GM12878 (cell line): Measurements from ENCODE around the gene IDI1. TPM values are rescaled to one million over a fixed set of nuclear protein-coding genes. Genes with fewer than 3 reads are reported as not detected.

Source experiments
- ATAC-seq: fragments of 200-7000 bp; cut with Tn5 transposase; 3 replicates; pipeline ENCODE4 v1.9.1; 2020; ENCODE audit warnings: mild to moderate bottlenecking, moderate library complexity
- BruUV-seq: library from RNA; stranded (reverse); fragments of 400-500 nt; replicated peaks from 2 replicates; lab custom pipeline; 2021; lab: Mats Ljungman, UMichigan
- CTCF ChIA-PET: fragments of 300-600 bp; sonication (Branson Sonifier 250); formaldehyde crosslinking; extraction: SDS; loops from one replicate; lab custom pipeline; 2021; ENCODE audit warnings: inconsistent platforms; lab: Yijun Ruan, JAX
- POLR2A ChIA-PET: fragments of 350-600 bp; formaldehyde crosslinking; extraction: SDS; loops from one replicate; lab custom pipeline; 2021; ENCODE audit warnings: inconsistent platforms; lab: Charles Lee
- RAD21 ChIA-PET: fragments of 300-600 bp; sonication (Branson Sonifier 250); formaldehyde crosslinking; loops from one replicate; lab custom pipeline; 2023; ENCODE audit warnings: antibody characterized with exemption; ENCODE audit not compliant: unreplicated experiment; lab: Charles Lee
- SMC1A ChIA-PET: fragments of 300-600 bp; sonication (Branson Sonifier 250); formaldehyde crosslinking; loops from one replicate; lab custom pipeline; 2023; ENCODE audit not compliant: unreplicated experiment, uncharacterized antibody; lab: Charles Lee
- DNase-seq: peaks from one replicate; pipeline ENCODE4 v3.0.0-alpha.2; 2011; ENCODE audit warnings: low read depth, low spot score
- FAIRE-seq: peaks from 3 replicates; lab custom pipeline; 2011; peaks lifted over from hg19 to GRCh38; lab: Jason Lieb, UNC
- H2AFZ ChIP-seq: 2 replicates; pipeline ENCODE4 v1.6.0; 2011; ENCODE audit warnings: low read depth, low read length, control low read depth; ENCODE audit not compliant: control insufficient read depth
- H3K27ac ChIP-seq: 2 replicates; pipeline ENCODE4 v1.5.1; 2011; ENCODE audit warnings: control low read depth; ENCODE audit not compliant: control insufficient read depth, insufficient read depth
- H3K27me3 ChIP-seq, 2 experiments: replicated peaks in 1 of 2; 2 replicates each; pipeline versions ENCODE4 v1.6.0 to v1.6.1; 2011; ENCODE audit warnings: low read length in 1 of 2; ENCODE audit not compliant: control insufficient read depth in 2 of 2, insufficient read depth in 2 of 2
- H3K36me3 ChIP-seq, 2 experiments: 2 replicates each; pipeline ENCODE4 v1.5.1; 2011; ENCODE audit warnings: low read length in 1 of 2; ENCODE audit not compliant: control insufficient read depth in 2 of 2, insufficient read depth in 2 of 2
- H3K4me1 ChIP-seq: 2 replicates; pipeline ENCODE4 v1.6.1; 2011; ENCODE audit warnings: mild to moderate bottlenecking, low read length, moderate library complexity, mixed read lengths; ENCODE audit not compliant: control insufficient read depth, insufficient read depth
- H3K4me2 ChIP-seq: 2 replicates; pipeline ENCODE4 v1.6.0; 2011; ENCODE audit warnings: control low read depth; ENCODE audit not compliant: control insufficient read depth, insufficient read depth
- H3K4me3 ChIP-seq: fragments of 200-600 bp; sonication (generic); 2 replicates; pipeline ENCODE4 v1.5.1; 2016
- H3K79me2 ChIP-seq: 2 replicates; pipeline ENCODE4 v1.6.0; 2011; ENCODE audit warnings: low read length; ENCODE audit not compliant: control insufficient read depth, insufficient read depth
- H3K9ac ChIP-seq: 2 replicates; pipeline ENCODE4 v1.8.0; 2011; ENCODE audit warnings: low read length, control low read depth, mixed read lengths; ENCODE audit not compliant: control insufficient read depth, insufficient read depth
- H3K9me3 ChIP-seq: replicated peaks from 3 replicates; pipeline ENCODE4 v1.5.1; 2011; ENCODE audit warnings: mild to moderate bottlenecking, low read length; ENCODE audit not compliant: control insufficient read depth, insufficient read depth
- H4K20me1 ChIP-seq: 2 replicates; pipeline ENCODE4 v1.6.0; 2011; ENCODE audit not compliant: control insufficient read depth, insufficient read depth
- BMI1 ChIP-seq: fragments of 450-650 bp; IDR thresholded peaks from 2 replicates; pipeline ENCODE4 v1.6.1; 2016; ENCODE audit warnings: mild to moderate bottlenecking, moderate library complexity, borderline replicate concordance
- CBX5 ChIP-seq: sonication (generic); IDR thresholded peaks from 2 replicates; pipeline ENCODE4 v1.6.1; 2016; ENCODE audit warnings: low read depth, moderate library complexity, mild to moderate bottlenecking, inconsistent platforms
- EZH2 ChIP-seq: IDR thresholded peaks from 2 replicates; pipeline ENCODE4 v1.6.1; 2012; ENCODE audit warnings: low read depth, mild to moderate bottlenecking, control low read depth, inconsistent platforms, low read length, borderline replicate concordance; ENCODE audit not compliant: control insufficient read depth
- FOXK2 ChIP-seq: fragments of 450-650 bp; IDR thresholded peaks from 2 replicates; pipeline ENCODE4 v1.6.1; 2017; ENCODE audit warnings: mild to moderate bottlenecking, moderate library complexity
- GABPA ChIP-seq: IDR thresholded peaks from 2 replicates; pipeline ENCODE4 v1.6.1; 2014; ENCODE audit warnings: antibody characterized with exemption, low read depth, mild to moderate bottlenecking, inconsistent platforms
- NFYA ChIP-seq: IDR thresholded peaks from 2 replicates; pipeline ENCODE4 v1.6.1; 2011; ENCODE audit warnings: low read depth, mild to moderate bottlenecking, low read length, improper control_type of control experiment, borderline replicate concordance
- NKRF ChIP-seq: fragments of 450-650 bp; conservative IDR thresholded peaks from 2 replicates; pipeline ENCODE4 v1.6.1; 2017; ENCODE audit warnings: mild to moderate bottlenecking, moderate library complexity
- NRF1 ChIP-seq: conservative IDR thresholded peaks from 2 replicates; pipeline ENCODE4 v1.6.1; 2011; ENCODE audit warnings: mild to moderate bottlenecking, low read depth, low read length, improper control_type of control experiment
- PAX5 ChIP-seq: IDR thresholded peaks from 2 replicates; pipeline ENCODE4 v1.6.1; 2011; ENCODE audit warnings: low read depth, low read length, borderline replicate concordance
- RCOR1 ChIP-seq: conservative IDR thresholded peaks from 2 replicates; pipeline ENCODE4 v1.6.1; 2012; ENCODE audit warnings: low read depth, low read length, improper control_type of control experiment
- TAF1 ChIP-seq: IDR thresholded peaks from 2 replicates; pipeline ENCODE4 v1.6.1; 2011; ENCODE audit warnings: mild to moderate bottlenecking, low read depth, low read length, borderline replicate concordance
- ZBTB33 ChIP-seq: fragments of 450-650 bp; IDR thresholded peaks from 2 replicates; pipeline ENCODE4 v1.6.1; 2017; ENCODE audit warnings: mild to moderate bottlenecking
- WGBS: methylation state at CpG from one replicate; pipeline ENCODE4 v1.1.6; 2016; ENCODE audit warnings: low lambda C conversion rate; ENCODE audit not compliant: insufficient replicate concordance, insufficient coverage; ENCODE audit errors: missing lambda C conversion rate; 5-methylcytosine and 5-hydroxymethylcytosine counted together
- in situ Hi-C: fragments of 300-500 bp; cut with MboI; formaldehyde crosslinking; loops from 9 replicates; pipeline ENCODE4 v1.14.3; 2018; ENCODE audit warnings: mixed read lengths
- intact Hi-C: fragments of 100-400 bp; cut with micrococcal nuclease; formaldehyde crosslinking; loops from one replicate; pipeline ENCODE4 v1.14.2; 2022; ENCODE audit not compliant: unreplicated experiment
- polyA plus RNA-seq, 11 experiments: library from polyadenylated mRNA; depleted of rRNA in 4 of 11; unstranded in 6 of 11; stranded (reverse) in 5 of 11; fragments of >200 nt; fragmentation: Nextera tagmentation in 4 of 11; fragmentation: Illumina TruSeq in 1 of 11; extraction: Ambion mirVana in 4 of 11; extraction: Trizol in 1 of 11; gene quantifications; 1 replicate in 1 of 11; 2 replicates in 10 of 11; pipeline versions ENCODE4 v1.2.1 to v1.2.3, GENCODE V29; 2011 to 2016; ENCODE audit warnings: inconsistent platforms in 2 of 11, missing spikeins in 2 of 11, low read depth in 1 of 11
- total RNA-seq, 4 experiments: library from RNA; depleted of rRNA in 3 of 4; stranded (reverse); fragments of >200 nt in 3 of 4; fragmentation: Illumina TruSeq in 1 of 4; extraction: Trizol in 1 of 4; gene quantifications; 2 replicates each; pipeline versions ENCODE4 v1.2.1 to v1.2.3, GENCODE V29; 2013 to 2021

IDI1 gene
- total and polyA plus RNA-seq, 10 of the 15 experiments (the other 5 are each of a cell fraction or from before 2014, with no cell fraction given), result 85.5 to 223 (median 157) TPM

DNA sequence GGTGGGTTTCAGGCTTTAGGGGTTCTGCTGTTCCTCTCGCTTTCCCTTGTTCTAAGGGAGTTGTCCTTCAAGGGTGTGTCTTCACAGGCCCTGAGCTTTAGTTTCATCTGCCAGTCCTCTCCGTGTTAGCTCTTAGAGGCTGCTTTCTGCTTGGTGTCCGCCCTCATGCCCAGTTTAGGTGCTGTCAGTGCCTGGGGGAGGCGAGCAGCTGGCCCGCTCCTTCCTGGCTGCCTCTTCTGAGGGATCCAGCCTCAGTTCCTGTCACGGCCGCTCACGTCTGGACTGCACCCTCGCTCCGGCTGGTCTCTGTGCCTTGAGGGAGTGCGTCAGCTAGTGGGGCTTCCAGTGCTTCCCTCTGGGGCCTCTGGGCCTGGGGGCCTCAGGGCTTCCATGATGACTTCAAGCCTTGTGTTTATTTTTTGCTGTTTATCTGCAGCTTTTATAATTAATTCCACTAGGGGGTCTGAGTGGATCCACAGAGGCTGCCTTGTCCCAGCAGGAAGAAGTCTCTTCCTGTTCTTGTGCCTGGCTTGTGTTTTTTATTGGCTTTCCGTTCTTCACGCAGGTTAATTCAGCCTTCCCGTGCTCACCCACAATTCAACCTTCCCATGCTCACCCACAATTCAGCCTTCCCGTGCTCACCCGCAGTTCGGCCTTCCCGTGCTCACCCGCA, 40.2 kb upstream of the IDI1 start:
- in situ Hi-C loops, result no loop called here
- Histone ChIP-seq H2AFZ (no peak overlapping the region), H3K4me2 (no peak overlapping the region), H4K20me1 (no peaks in the 10 kb centered on the region), H3K27ac (no peak overlapping the region), H3K9ac (no peak overlapping the region), H3K4me1 (peaks cover 6% of the 10 kb centered on the region; the same call in 1 of the 2 replicates), H3K36me3 (peaks cover 11 to 32% of the 10 kb centered on the region in 2 experiments), H3K4me3 (no peak overlapping the region), H3K9me3 (no peaks in the 10 kb centered on the region), H3K79me2 (no peaks in the 10 kb centered on the region), H3K27me3 (no peaks in the 10 kb centered on the region)
- no peak for ATAC-seq
- no peak for TF ChIP-seq ZBTB33
- no peak for TF ChIP-seq EZH2
- TF ChIP-seq GABPA, result no peak
- no TSS peak for BruUV-seq
- WGBS, result 98% methylated on average over 16 of the region's 19 CpGs
- FAIRE-seq, result no peak
- POLR2A ChIA-PET, result no interaction called here
- intact Hi-C loops, result no loop called here
- SMC1A ChIA-PET, result no interaction called here
- DNase-seq, result no peak
- CTCF ChIA-PET, result no interaction called here
- RAD21 ChIA-PET, result no interaction called here

GRCh38 chr10:1086787-1087186, 37.9 kb upstream of the IDI1 start:
- Histone ChIP-seq H4K20me1 (no peaks in the 10 kb centered on the region), H3K27ac (no peak overlapping the region), H3K4me3 (no peak overlapping the region), H3K27me3 (no peaks in the 10 kb centered on the region), H3K4me2 (no peak overlapping the region), H3K9me3 (no peaks in the 10 kb centered on the region), H2AFZ (no peak overlapping the region)
- SMC1A ChIA-PET, result no interaction called here
- POLR2A ChIA-PET, result no interaction called here
- in situ Hi-C loops, result no loop called here
- no peak for DNase-seq
- ATAC-seq, result no peak
- 98% methylated on average over 12 of the region's 13 CpGs for WGBS
- TF ChIP-seq BMI1, result no peak
- TF ChIP-seq CBX5, result no peak
- no peak for TF ChIP-seq FOXK2
- TF ChIP-seq RCOR1, result no peak
- no peak for TF ChIP-seq NFYA
- no peak for TF ChIP-seq NKRF
- no peak for TF ChIP-seq TAF1
- TF ChIP-seq PAX5, result no peak
- TF ChIP-seq NRF1, result no peak
- TF ChIP-seq, all 136 proteins: peak for 0
- CTCF ChIA-PET, result no interaction called here
- FAIRE-seq, result no peak
- H3K4me1 ChIP-seq, result no peaks in the 10 kb centered on the region
- no TSS peak for BruUV-seq
- H3K79me2 ChIP-seq, result no peaks in the 10 kb centered on the region
- H3K9ac ChIP-seq, result no peak overlapping the region
- H3K36me3 ChIP-seq, result peaks cover 7 to 32% of the 10 kb centered on the region in 2 experiments
- intact Hi-C loops, result no loop called here
- RAD21 ChIA-PET, result no interaction called here
